SHP77 treated with DMSO at 0.1 percent for 48 hours (cell line): Measurements from ENCODE around the gene CCDC183.
"Not testable (repeated sequence)": the region's sequence is repeated elsewhere in the genome, so short reads cannot be mapped to it uniquely, and the experiment has no call there.

Experiments used
- DNase-seq: peaks from one replicate; lab custom pipeline; 2025; lab: John Stamatoyannopoulos, UW

The CCDC183 gene

GRCh38 chr9:136796238-136796774 lies at the start of gene CCDC183:
Gene CCDC183 (plus strand): TSS chr9:136796338. CDS start chr9:136796398, 60 bp downstream.
- DNase-seq, result no peak

- DNase-seq, result no peak
Measured at GRCh38 chr9:136746621-136747020, 49.5 kb upstream of the CCDC183 start.

GRCh38 chr9:136747161-136748060 lies 48.7 kb upstream of the CCDC183 start:
- DNase-seq, result no peak

- DNase-seq, result no peak
Measured at GRCh38 chr9:136748201-136748600, 47.9 kb upstream of the CCDC183 start, which contains the start of gene LCN6. Gene LCN6 (minus strand): TSS chr9:136748525. CDS start chr9:136748483, 42 bp downstream.

GRCh38 chr9:136748666-136749611 lies 47.2 kb upstream of the CCDC183 start:
- no peak for DNase-seq

- DNase-seq, result no peak
Measured at GRCh38 chr9:136750526-136750925, 45.6 kb upstream of the CCDC183 start.

- DNase-seq, result no peak
Measured at GRCh38 chr9:136751244-136751643, 44.9 kb upstream of the CCDC183 start.

GRCh38 chr9:136751814-136752213 lies 44.3 kb upstream of the CCDC183 start:
- no peak for DNase-seq

- DNase-seq, result no peak
Measured at GRCh38 chr9:136753371-136754058, 42.6 kb upstream of the CCDC183 start.

- no peak for DNase-seq
Measured at GRCh38 chr9:136754059-136754572, 42.0 kb upstream of the CCDC183 start.

GRCh38 chr9:136754626-136755301 lies 41.4 kb upstream of the CCDC183 start:
- no peak for DNase-seq

GRCh38 chr9:136755302-136756133 lies 40.6 kb upstream of the CCDC183 start:
- DNase-seq, result not testable (repeated sequence)

GRCh38 chr9:136756134-136756438 lies 40.1 kb upstream of the CCDC183 start:
- DNase-seq, result no peak

- DNase-seq, result no peak
Measured at GRCh38 chr9:136756836-136757235, 39.3 kb upstream of the CCDC183 start.

GRCh38 chr9:136757328-136757727 lies 38.8 kb upstream of the CCDC183 start:
- no peak for DNase-seq

GRCh38 chr9:136757751-136758140 lies 38.4 kb upstream of the CCDC183 start:
- no peak for DNase-seq

GRCh38 chr9:136759001-136759400 lies 37.1 kb upstream of the CCDC183 start:
- DNase-seq, result no peak

GRCh38 chr9:136759436-136760325 lies 36.5 kb upstream of the CCDC183 start:
- DNase-seq, result no peak

- DNase-seq, result no peak
Measured at GRCh38 chr9:136760424-136760823, 35.7 kb upstream of the CCDC183 start.
